ENCODE results near the gene PIGS. TPM values are rescaled to one million over a fixed set of nuclear protein-coding genes. Genes with fewer than 3 reads are reported as not detected.

PIGS gene
- total RNA-seq, 4 donors from 2014 or later = 31.7 to 66.7 (median 42.5) TPM

DNA sequence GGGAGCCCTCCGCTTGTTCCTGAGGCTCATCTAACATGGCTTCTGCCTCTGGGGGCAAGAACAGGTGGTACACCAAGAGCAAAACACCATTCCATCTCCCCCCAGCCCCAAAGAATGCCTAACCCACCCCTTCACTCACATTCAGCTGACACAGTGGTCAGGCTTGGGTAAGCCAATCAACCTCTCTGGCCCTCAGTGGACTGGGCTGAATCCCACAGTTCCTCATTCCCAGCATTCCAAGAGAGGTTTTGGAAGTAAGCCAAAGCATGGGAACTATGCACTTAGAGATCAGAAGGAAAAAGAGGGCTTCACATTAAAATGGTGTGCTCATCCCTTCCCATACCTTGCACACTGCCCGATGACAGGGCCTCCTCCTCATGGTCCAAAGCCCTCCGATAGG, 7.8 kb downstream of the PIGS start:
- 91 to 98% methylated on average over 3 of the region's 3 CpGs for whole genome bisulfite sequencing, 2 donors
- Histone ChIP-seq H3K4me3 (no peak overlapping the region), H3K36me3 (peaks cover 4 to 86% (median 24%) of the 10 kb centered on the region in 3 donors), H3K9me3 (no peaks in the 10 kb centered on the region), H3K27ac (no peak overlapping the region), H3K4me1 (peaks cover 0 to 18% (median 0%) of the 10 kb centered on the region in 3 donors), H3K27me3 (no peaks in the 10 kb centered on the region)
- TF ChIP-seq POLR2A (IDR thresholded peaks at IDR 0.05) = no peak
- TF ChIP-seq CTCF (IDR thresholded peaks at IDR 0.05) = no peak
- intact Hi-C loops (cut with DNase I) = no loop called here
- DNase-seq = no peak

- no peak for TF ChIP-seq CTCF (IDR thresholded peaks at IDR 0.05)
- Histone ChIP-seq H3K27ac (no peak overlapping the region), H3K36me3 (peaks cover 6 to 66% (median 26%) of the 10 kb centered on the region in 3 donors), H3K27me3 (no peaks in the 10 kb centered on the region), H3K4me3 (no peak overlapping the region), H3K4me1 (peaks cover 12 to 43% (median 13%) of the 10 kb centered on the region in 3 donors), H3K9me3 (no peaks in the 10 kb centered on the region)
- intact Hi-C loops (cut with DNase I) = no loop called here
- WGBS, 2 donors = 88% methylated on average over 3 of the region's 3 CpGs
- no peak for DNase-seq
These were observed 16.3 kb downstream of the PIGS start for GRCh38 chr17:28555022-28555421.

DNA sequence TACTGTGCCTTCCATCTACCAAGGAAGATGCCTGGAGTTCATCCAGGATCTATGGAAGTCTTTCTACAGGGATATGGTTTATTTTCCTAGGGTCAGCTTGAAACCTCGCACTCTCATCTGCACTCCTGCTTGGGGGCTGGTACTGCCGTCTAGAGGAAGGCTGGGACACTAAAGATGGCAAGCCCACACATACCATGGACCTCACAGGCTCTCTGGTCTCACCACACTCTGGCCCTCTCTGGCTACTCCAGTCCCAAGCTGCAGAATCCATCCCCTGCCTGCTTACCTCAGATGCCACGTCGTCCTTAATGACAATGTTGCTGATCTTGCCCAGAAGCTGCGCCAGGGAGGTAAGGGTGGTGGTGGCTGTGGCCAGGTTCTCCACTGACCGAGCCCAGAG, 16.8 kb downstream of the PIGS start:
- Histone ChIP-seq H3K36me3 (peaks cover 6 to 61% (median 26%) of the 10 kb centered on the region in 3 donors), H3K4me3 (no peak overlapping the region), H3K27ac (no peak overlapping the region), H3K27me3 (no peaks in the 10 kb centered on the region), H3K9me3 (no peaks in the 10 kb centered on the region), H3K4me1 (peaks cover 12 to 48% (median 13%) of the 10 kb centered on the region in 3 donors)
- DNase-seq = no peak
- TF ChIP-seq POLR2A (IDR thresholded peaks at IDR 0.05) = no peak
- peak in 1 of 6 experiments; percentile 8 for TF ChIP-seq CTCF (IDR thresholded peaks at IDR 0.05)
- intact Hi-C loops (cut with DNase I) = no loop called here
- 85% methylated on average over 6 of the region's 6 CpGs; no CpG with 5 or more reads in 1 of the 2 donors for WGBS, 2 donors

DNA sequence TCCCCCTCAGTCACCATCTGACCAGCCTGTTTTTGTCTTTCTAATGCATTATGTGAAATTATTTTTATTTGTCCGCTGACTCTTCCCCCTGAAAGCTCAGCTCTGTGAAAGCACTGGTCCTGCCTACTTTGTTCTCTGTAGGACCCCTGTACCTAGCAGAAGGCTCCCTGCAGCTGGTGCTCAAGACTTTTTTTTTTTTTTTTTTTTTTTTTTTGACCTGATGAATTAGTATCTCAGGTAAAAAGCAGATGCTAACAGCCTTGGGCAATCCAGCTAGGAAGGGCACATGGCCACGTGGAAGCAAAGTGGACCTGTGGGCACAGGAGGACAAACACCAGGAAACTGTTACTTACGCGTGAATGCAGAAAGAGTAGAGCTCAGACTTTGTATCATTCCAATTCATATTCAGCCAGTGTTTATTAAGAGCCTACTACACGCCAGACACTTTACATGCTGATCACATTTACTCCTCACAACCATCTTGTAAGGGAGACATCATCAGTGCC, 18.3 kb downstream of the PIGS start:
- no peaks in the 10 kb centered on the region for H3K27me3 ChIP-seq
- peaks cover 12 to 63% (median 13%) of the 10 kb centered on the region in 3 donors for H3K4me1 ChIP-seq
- H3K9me3 ChIP-seq = no peaks in the 10 kb centered on the region
- H3K36me3 ChIP-seq = peaks cover 6 to 46% (median 26%) of the 10 kb centered on the region in 3 donors
- intact Hi-C loops (cut with DNase I) = no loop called here
- no peak for DNase-seq
- WGBS, 2 donors = 87 to 90% methylated on average over 4 to 5 of the region's 5 CpGs
- H3K27ac ChIP-seq = no peak overlapping the region
- TF ChIP-seq POLR2A (IDR thresholded peaks at IDR 0.05) (no peak), CTCF (IDR thresholded peaks at IDR 0.05) (no peak)
- peak overlapping the region in 3 of 4 donors; percentile 65 to 86 (median 85) for H3K4me3 ChIP-seq

DNA sequence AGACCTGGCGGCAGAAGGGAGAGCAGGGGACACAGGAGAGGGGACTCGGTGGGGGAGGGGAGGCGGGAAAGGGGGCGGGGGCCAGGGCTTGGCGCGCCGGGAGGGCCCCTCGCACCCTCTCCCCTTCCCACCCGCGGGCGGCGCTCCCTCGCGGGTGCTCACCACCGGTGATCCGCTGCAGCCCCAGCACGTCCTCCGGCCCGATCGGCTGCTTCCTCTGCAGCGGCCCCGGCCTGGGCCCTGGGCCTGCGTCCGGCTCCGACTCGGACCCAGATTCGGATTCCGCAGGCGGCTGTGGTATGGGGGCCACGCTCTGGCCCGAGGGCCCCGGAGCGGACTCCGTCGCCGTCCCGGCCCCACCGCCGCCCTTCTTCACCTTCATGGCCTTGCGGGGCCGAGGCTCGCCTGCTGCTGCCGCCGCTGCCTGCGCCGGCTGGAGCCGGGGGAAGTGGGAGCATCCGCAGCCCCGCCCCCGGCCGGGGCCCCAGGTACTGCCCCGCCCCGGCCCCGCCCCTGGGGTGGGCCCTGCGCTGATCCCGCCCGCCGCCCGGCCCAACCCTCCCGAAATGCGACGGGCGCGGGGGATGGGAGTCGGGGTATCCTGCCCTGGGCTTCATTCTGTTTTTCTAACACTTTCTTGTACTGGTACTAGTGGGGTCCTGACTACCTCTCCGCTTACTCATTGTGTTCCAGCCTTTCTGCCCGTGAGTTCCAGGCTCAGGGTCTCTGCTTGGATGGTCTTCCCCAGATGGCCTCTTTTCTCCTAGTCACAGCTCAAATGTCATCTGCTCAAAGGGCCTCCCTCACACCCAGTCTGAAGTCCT, 18.9 kb downstream of the PIGS start, which contains the start of gene UNC119:
TSS of gene UNC119 (minus strand) at position 449 of the 824 bp plus-strand sequence. CDS start at position 382, 67 bp downstream.
- WGBS, 2 donors = 3 to 8% methylated on average over 9 to 13 of the region's 67 CpGs

More for the DNA sequence above, 18.9 kb downstream of the PIGS start, which contains the start of gene UNC119:
- Histone ChIP-seq H3K27ac (peak within 1 kb of the TSS; percentile 65 to 82 (median 72)), H3K9me3 (no peaks in the 10 kb centered on the region), H3K4me1 (peaks cover 12 to 66% (median 13%) of the 10 kb centered on the region in 3 donors), H3K36me3 (peaks cover 6 to 45% (median 25%) of the 10 kb centered on the region in 3 donors), H3K27me3 (no peaks in the 10 kb centered on the region), H3K4me3 (peak within 1 kb of the TSS; percentile 56 to 86 (median 75))
- DNase-seq = no peak
- intact Hi-C loops (cut with DNase I) = no loop called here
- TF ChIP-seq CTCF (IDR thresholded peaks at IDR 0.05) (no peak), POLR2A (IDR thresholded peaks at IDR 0.05) (peak in 2 of 4 donors; percentile 50 to 81)
